GM21381 (cell line): ENCODE measurements around the gene SOS1.
"Not testable (repeated sequence)": the region's sequence is repeated elsewhere in the genome, so short reads cannot be mapped to it uniquely, and the experiment has no call there.

ENCODE experiments used
- ATAC-seq: cut with Tn5 transposase; IDR thresholded peaks from one replicate; pipeline ENCODE4 v1.9.1; 2021; ENCODE audit warnings: mild to moderate bottlenecking, moderate library complexity; ENCODE audit not compliant: unreplicated experiment

Gene SOS1

GRCh38 chr2:39139511-39140237 is 18.8 kb upstream of the SOS1 start:
- ATAC-seq, result no peak

- no peak for ATAC-seq
These were observed 18.0 kb upstream of the SOS1 start for GRCh38 chr2:39138837-39139211.

DNA sequence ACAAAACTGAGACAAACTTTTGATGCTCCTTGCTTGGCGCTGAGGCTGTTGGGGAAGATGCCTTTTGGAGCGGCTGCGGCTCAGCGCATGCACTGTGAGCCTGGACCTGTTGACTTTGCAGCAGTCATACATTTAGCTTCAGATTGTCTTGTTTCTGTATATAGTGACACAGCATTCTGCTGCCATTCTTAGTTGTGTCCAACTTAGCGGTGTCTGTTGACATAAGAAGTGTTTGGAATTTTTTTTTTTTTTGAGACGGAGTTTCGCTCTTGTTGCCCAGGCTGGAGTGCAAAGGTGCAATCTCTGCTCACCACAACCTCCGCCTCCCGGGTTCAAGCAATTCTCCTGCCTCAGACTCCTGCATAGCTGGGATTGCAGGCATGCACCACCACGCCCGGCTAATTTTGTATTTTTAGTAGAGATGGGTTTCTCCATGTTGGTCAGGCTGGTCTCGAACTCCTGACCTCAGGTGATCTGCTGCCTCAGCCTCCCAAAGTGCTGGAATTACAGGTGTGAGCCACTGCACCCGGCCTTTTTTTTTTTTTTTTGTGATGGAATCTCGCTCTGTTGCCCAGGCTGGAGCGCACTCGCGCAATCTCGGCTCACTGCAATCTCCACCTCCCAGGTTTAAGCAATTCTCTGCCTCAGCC is 17.5 kb upstream of the SOS1 start:
- not testable (repeated sequence) for ATAC-seq

DNA sequence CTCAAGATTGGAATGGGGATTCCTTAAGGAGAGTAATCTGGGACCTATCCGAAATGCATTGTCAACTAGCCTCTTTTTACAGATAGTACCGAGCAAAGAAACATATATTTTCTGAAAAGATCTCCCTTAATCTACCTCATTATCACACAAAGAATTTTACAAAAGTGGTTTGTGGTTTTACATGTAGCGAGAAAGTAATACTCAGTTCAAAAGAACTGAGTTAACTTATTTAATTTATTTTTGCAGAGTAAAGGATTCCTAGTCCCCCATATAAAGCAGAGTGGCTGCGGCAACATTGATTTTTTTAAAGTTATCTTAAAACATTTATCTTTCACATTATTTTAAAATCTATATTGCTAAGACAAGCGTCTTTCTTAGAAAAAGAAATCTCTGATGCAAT is 15.9 kb upstream of the SOS1 start:
- no peak for ATAC-seq

GRCh38 chr2:39135690-39136259 is 14.9 kb upstream of the SOS1 start:
- ATAC-seq, result no peak

GRCh38 chr2:39133215-39133851 is 12.5 kb upstream of the SOS1 start:
- ATAC-seq, result no peak

- peak; percentile 50 for ATAC-seq
These were observed 8.1 kb upstream of the SOS1 start for GRCh38 chr2:39128919-39129391.

DNA sequence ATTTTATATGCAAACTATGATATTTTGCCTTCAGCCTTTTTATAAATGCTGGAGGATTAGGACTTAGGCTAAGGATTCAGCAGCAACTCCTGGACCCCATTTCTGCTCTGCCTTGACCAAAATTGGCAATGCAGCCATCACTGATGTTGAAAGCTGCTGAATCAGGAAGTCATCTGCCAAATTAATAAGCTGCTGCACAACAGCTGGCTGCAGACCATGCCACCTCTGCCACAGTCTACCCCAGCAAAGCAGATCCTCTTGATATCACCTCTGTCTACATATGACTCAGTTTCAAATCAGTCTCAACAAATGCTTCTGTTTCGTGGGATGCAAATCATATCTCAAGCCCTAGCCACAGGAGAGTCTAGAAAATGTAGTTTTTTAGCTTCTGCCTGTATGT is 7.1 kb upstream of the SOS1 start:
- ATAC-seq, result peak; percentile 40

DNA sequence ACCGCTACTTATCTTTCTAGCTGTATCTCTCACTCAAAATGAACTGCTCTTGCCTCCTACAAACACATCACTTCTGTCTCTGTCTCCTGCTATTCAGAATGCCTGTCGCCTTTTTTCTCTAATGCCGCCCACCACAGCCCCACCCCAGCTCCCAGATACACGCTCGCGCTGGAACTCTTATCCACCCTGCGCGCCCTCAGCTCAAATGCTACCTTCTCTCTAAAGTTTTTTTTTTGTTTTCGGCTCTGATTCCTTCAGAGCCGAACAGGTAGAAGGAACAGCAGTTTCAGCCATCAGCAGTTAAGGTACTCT is 3.9 kb upstream of the SOS1 start:
- no peak for ATAC-seq

- ATAC-seq, result peak; percentile 54
These were observed 3.3 kb upstream of the SOS1 start for GRCh38 chr2:39124000-39124745.

- ATAC-seq, result no peak
These were observed 2.7 kb upstream of the SOS1 start for GRCh38 chr2:39123436-39123999.

DNA sequence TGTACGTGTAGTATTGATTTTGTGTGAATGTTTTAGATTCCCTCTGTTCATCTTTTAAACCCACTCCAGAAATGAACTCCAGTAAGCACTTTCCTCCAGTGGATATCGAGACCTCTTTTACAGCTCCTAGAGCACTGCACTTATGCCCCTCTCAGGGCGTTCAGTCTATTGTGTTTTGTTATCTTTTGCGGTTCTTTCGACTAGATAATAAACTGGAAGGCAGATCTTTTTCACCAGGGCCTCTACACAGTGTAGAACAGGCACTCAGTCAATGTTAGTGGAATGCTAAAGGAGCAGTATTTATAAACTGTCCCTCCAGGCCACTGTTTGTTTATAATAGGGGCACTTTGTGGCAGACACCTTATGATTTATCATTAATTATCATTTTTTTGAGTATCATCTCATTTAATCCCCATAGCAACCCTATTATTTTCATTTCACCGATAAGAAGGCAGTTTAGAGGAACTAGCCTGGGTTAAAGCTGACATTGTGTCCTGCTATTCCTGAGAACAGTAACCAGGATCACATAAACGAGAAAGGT is 742 bp upstream of the SOS1 start:
- no peak for ATAC-seq

DNA sequence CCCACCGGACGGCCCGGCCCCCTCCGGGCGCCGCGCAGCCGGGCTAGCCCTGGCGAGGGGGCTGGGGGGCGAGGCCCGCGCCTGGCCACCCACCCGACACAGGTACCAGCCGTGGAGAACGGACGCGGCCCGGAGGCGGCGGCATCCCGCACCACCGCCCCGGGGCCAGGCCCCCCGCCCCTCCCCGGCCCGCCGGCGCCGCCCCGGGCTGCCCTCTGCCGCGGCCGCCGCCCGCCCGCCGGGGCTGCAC is 405 bp downstream of the SOS1 start:
- ATAC-seq, result peak; percentile 17

DNA sequence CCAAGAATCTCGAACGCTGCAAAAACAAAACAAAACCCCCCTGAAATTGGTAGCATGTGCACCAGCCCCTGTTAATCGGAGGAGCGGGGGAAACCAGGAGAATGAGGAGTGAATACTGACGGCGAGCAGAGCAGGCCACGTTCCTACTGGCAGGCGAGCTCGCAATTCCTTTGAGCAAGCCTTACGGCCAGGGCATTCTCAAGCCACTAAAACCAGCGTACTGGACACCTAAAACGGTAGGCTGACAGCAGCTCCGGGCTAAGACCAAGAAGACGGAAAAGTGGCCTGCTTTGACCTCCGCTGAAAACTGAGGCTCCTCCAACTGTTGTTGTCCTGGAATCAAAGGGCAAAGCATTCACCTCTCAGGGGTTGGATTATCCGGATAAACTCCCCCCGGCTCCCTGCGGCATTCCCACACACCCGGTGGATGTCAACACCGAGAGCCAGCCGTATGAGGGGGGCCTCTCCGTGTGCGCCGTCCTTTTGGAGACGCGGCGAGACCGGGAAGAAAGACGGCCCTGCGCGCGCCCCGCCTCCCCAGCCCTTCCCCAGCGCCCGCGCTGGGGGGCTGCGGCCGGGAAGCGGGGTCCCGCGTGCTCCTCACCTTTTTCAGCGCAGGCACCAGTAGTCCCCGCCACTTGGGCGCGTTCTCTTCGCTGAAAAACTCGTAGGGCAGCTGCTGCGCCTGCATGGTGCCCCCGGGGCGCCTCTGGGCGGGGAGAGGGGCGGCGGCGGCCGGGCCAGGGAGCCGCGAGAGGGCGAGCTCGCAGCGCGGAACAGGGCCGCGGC is 925 bp downstream of the SOS1 start:
- peak; percentile 40 for ATAC-seq

DNA sequence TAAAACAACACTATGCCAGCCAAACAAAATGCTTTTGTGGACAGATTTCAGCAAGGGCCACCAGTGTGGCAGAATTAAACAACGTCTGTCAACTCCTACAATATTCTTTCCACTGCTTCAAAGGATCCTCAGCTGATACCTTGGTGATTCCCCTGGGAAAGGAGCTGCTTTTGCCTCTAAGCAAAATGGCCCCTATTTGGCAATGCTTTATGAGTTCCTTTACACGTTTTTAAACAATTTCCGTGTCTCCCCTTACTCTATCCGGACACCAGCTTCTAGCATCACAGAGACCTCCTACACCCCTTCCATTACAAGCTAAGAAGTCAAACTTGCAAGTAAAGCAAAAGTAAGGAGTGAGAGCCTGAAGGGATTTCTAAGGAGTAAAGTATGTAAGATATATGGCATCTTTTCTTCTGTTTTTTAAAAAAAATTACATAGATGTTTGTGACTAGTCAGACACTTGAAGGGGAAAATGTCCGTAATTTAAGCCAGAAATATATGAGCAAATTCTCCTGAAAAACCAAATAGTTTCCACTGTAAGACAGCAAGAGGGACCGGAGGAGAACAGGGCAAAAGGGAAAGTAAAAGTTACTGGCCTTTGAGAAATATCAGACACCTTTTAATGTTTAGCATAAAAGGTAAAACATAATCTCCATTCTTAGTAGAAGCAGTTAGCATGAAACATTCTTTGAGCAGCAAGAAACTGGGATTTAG is 1.9 kb downstream of the SOS1 start:
- ATAC-seq, result no peak

GRCh38 chr2:39115556-39115955 is 5.3 kb downstream of the SOS1 start:
- no peak for ATAC-seq

GRCh38 chr2:39114771-39115170 is 6.1 kb downstream of the SOS1 start:
- no peak for ATAC-seq

DNA sequence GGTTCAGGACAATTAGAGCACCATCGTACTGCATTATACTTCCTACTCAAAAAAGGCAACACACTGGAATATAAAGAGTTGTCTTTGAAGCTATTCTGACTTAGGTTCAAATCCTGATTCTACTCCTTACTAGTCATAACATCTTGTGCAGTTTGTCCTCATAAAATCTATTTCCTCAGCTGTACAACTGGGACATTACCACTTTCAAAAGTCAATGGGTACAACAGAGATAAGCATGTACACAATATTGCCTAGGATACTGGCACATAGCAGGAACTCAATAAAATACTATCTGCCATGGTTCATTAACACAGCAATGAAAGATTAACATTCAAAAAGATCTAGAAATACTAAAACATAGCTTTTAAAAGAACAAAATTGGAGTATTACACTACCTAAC is 11.3 kb downstream of the SOS1 start:
- ATAC-seq, result no peak

DNA sequence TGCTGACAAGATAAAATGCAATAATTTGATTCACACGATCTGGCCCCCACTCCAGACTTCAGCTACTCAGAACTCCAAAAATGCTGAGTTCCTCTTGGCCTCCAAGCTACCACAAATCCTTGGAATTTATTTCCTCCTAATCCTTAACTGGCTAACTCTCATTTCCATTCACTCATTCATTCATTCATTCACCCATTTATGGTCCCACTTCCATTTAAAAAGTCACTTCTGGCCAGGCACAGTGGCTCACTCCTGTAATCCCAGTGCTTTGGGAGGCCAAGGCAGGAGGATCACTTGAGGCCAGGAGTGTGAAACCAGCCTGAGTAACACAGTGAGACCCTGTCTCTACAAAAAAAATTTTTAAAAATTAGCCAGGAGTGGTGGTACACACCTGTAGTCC is 12.5 kb downstream of the SOS1 start:
- ATAC-seq, result no peak
